ENCODE results near the gene IMP4.
A peak's percentile ranks its signal among the peaks of the same experiment; 100 is the strongest.
"Not testable (repeated sequence)": the region's sequence is repeated elsewhere in the genome, so short reads cannot be mapped to it uniquely, and the experiment has no call there.

Gene IMP4, protein sequence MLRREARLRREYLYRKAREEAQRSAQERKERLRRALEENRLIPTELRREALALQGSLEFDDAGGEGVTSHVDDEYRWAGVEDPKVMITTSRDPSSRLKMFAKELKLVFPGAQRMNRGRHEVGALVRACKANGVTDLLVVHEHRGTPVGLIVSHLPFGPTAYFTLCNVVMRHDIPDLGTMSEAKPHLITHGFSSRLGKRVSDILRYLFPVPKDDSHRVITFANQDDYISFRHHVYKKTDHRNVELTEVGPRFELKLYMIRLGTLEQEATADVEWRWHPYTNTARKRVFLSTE

DNA sequence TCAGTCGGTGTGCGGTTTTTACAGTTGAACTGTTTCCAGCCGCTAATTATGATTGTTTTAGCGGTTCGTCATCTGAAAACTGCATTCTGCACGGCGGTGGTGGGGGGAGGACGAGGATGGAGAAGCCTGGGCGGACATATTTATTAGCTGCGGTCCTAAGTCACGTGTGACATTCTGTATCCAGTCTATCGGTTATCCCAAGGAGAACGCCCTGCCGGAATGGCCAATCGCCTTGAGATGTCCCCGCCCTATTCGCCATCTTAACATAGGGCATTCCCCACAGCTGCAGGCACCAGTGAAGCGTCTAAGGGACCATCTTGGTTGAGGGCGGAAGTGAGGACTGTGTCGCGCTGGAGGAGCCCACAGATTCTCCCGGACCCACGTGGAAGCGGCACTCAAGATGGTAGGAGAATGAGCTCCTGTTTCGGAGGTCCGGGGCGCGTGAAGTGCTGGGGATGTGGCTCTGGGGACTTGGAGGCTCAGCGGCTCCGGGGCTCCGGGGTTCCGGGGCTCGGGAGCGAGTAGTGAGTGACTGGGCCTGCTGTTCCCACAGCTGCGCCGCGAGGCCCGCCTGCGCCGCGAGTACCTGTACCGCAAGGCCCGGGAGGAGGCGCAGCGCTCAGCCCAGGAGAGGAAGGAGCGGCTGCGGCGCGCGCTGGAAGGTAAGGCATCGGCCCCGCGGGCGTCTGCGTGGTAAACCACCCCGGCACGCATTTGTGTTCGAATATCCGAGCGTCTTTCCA is at the start of gene IMP4:
Gene IMP4, plus strand, starts transcription at position 365 of the 743 bp plus-strand sequence. Its CDS starts 36 bp downstream, at position 401.
- DNase-seq (ENCODE audit: low read depth): peak; percentile 87

DNA sequence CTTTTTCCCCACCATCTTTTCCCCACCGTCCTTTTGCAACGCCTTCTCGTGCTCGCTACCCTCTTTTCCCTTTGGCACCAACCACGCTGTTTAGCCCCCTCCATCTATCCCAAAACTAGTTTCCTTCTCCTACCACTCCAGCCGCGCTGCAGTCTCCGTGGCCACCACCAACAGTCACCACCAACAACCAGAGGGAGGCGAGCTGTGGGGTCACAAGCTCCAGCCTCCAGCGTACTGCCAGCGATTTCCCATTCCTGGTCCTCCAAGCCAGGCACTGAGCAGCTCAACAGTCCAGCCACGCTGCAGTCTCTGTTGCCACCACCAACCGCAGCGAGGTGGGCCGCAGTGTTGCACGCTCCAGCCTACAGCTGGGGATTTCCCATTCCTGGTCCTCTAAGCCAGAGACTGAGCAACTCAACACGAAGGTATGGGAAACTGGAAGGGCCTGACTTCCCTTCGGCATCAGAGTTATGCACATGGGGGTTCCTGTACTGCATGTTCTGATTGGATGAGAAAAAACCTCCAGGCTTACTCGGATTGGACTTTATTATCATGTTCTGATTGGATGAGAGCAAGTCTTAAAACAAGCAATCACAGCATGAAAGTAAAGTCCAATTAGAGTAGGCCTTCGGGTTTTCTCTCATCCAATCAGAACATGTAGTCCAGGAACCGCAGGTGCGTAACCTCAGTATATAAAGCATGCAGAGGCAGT is 42.3 kb upstream of the IMP4 start:
- no peak for DNase-seq (ENCODE audit: low read depth)

DNA sequence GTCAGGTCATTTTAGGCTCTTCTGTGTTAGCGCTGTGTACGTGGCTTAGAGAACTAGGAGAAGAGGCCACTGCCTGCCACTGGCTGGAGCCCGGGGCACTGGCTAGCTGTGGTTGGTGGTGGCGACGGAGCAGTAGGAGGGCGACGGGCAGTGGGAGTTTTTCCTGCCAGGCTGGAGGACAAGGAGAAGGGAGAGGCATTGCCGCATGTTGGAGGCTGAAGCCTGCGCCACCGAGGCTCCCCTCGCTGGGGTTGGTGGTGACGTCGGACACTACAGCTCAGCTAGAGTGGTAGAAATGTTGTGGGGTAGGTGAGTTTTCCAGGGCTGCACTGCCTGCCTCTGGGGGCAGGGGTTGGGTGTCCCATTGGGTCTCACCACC is 41.7 kb upstream of the IMP4 start:
- no peak for DNase-seq (ENCODE audit: low read depth)

DNA sequence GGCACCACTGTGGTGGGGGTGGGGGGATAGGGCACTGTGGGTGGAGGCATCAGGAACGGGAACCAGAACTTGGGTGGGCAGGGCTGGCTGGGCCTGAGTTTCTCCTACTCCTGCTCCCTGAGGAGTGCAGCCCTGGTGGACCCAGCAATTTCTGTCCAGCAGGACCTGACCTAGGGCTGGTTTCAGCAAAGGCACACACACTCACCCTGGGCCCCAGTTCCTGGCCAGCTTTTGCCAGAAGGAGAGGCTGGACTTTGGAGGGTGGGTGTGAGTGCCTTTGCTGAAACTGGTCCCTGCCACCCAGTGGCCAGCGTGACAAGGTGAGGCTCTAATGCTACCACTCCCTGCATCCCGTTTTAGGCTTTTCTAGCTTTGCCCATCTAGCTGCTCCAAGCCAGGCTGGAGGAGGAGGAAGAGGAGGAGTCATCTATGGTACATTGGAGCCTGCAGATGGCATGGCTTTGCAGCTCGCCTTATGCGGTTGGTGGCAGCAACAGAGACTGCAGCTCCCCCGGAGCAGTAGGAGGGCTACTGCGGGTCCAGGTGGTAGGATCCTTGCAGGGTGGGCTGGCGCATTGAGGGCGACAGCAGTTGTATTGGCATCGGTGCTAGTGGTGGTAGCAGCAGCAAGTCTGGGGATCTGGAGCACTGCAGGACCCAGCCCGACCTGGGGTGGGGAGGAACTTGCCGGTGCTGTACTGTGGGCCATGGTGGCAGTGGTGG is 40.4 kb upstream of the IMP4 start:
- no peak for DNase-seq (ENCODE audit: low read depth)

DNA sequence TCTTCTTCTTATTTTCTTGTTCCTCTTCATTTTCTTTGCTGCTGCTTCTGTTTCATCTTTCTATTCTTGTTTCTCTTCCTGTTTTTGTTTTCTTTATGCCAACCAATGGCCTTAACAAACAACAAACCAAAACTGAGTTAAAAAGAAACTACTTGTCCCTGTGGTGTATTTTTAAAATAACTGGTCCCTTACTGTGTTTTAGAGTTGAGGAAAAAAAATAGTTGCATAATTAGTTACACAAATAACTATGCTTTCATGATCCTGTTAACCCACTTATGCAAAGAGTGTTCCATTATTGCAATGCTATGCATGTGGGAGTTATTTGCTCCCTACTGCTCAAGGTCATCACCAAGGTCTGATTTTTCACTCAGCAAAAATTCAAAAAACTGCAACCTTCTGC is 39.5 kb upstream of the IMP4 start:
- no peak for DNase-seq (ENCODE audit: low read depth)

DNA sequence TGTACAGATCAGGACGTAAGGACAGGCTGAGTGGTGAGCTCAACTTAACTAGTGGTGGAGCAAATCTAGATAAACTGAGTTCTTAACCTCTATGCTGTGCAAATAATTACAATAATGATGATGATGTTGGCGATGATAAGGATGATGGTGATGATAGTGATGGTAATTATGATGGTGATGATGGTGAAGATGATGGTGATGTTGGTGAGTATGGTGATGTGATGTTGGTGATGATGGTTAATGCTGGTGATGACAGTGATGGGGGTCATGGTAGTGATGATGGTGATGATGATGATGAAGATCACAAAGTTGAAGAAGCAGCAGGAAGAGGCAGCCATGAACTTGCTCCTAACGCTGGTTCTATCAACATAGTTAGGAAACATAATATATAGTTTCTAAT is 38.0 kb upstream of the IMP4 start:
- DNase-seq (ENCODE audit: low read depth): no peak

DNA sequence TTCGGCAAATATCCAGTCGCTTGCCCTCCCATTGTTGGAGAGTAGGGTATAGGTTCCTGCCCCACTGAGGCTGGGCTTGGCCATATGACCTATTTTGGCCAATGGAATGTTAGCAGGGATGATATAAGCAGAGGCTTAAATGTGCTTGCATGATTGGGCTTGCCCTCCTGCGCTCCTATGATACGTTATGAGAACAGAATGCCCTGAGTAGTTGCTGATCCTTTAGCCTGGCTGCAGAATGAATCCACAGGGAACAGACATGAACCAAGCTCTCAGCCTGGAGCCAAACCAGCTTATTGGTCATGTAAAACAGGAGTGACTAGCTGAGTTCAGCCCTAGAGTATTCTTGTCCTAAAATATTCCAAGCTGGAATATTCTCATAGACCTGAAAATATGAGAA is 34.8 kb upstream of the IMP4 start:
- DNase-seq (ENCODE audit: low read depth): no peak

DNA sequence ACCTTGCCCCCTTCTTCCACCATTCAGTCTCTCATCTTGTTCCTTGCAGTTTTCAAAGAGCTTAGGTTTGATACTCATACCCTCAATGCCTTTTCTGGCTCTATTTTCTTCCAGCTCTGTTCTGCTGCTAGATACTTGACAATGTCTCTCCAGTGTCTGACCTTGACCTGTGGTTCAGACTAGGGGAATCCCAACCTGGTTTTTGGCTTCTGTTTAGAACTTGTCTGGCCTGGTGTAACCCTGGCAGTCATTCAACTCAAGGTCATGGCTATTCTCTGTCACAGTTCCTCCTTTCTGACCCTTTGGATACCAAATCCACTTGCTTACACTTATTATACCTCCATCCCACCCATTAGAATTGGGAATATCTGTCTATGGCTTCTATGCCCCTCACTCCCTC is 31.8 kb upstream of the IMP4 start:
- DNase-seq (ENCODE audit: low read depth): no peak

DNA sequence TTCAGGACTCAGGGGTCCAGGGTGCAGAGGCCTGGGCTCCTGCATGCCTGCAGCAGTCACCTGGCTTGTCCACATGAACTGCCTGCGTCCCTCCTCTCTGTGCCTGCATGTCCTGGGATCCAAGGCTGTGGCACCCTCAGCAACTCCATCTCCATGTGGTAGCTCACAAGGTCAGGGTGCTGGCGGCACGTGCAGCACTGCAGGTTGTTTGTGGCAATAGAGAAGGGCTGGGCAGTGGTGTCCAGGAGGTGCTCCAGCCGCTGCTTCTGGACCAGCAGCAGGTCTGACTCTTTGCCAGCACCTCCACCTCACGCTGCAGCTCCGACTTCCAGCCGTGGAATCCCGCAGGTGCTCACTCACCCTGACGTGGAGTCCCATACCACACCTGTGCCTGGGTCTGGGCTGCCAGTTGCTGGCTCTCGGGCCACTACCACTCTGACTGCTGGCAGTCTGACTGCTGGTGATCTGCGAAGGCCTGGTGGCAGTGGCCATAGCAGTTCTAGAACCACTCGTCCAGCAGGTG is 28.8 kb upstream of the IMP4 start:
- no peak for DNase-seq (ENCODE audit: low read depth)

DNA sequence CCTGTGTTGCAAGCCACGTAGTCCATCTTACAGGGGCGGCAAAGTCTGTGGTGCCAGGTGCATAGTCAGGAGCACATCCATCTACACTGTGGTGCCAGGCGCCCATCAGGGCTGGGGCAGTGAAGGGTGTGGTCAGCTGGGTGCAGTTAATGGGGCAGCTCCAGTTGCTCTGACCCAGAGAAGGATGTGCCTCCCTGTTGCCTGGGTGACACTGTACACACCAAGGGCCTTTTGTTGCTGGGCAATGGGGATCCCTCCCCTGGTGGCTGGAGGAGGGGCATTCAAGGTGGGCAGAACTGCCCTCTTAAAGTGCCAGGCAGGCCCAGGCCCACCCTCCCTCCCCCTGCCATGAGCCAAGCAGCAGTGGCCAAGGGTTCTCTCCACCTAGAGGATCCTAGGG is 28.3 kb upstream of the IMP4 start:
- DNase-seq (ENCODE audit: low read depth): no peak

DNA sequence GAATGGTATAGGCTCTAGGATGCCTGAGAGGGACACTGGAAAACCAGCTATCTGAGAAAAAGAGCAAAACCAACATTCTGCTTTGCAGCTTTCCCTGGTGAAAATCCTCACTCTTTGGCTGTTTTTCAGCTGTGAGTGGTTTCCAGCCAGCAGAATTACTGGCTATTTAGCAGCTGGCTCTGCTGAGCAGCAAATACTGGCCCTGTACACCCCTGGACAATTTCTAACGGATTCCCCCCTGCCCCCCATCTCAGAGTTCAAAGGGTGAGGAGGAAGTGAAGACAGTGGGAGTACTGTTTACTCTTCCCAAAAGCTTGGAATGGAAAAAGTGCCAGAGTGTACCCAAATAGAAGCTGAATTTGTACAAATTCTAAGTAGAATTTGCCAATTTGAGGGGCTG is 26.1 kb upstream of the IMP4 start:
- no peak for DNase-seq (ENCODE audit: low read depth)

DNA sequence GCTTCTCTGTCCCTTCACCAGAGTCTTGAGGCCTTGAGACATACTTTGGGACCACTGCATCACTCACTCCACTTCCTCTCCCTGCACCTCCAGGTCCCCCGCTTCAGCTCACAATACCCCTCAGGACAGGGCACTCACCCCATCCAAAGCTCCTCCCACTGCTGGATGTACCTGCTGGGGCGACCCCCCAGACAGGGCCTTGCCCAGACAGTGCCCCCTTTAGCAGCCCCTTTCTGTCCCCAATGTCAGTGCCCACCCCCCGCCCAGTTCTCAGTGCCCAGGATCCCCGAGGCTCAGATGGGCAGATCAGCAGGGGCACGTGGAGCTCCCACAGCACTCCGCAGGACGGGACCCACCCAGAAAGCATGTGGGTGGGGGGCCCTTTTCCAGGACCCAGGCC is 23.8 kb upstream of the IMP4 start:
- DNase-seq (ENCODE audit: low read depth): no peak

DNA sequence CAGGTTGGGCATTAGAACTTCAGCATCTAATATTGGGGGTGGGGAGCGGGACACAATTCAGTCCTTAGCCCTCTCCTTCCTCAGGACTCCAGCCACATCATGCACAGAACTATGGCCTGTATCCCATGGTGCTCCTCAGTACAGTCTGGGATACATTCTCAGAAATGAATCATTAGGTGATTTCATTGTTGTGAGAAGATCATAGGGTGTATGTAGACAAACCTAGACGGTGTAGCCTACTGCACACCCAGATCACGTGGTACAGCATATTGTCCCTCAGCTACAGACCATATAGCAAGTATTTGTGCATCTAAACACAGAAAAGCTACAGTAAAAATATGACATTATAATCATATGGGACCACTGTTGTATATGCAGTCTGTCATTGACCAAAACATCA is 23.2 kb upstream of the IMP4 start:
- DNase-seq (ENCODE audit: low read depth): no peak

DNA sequence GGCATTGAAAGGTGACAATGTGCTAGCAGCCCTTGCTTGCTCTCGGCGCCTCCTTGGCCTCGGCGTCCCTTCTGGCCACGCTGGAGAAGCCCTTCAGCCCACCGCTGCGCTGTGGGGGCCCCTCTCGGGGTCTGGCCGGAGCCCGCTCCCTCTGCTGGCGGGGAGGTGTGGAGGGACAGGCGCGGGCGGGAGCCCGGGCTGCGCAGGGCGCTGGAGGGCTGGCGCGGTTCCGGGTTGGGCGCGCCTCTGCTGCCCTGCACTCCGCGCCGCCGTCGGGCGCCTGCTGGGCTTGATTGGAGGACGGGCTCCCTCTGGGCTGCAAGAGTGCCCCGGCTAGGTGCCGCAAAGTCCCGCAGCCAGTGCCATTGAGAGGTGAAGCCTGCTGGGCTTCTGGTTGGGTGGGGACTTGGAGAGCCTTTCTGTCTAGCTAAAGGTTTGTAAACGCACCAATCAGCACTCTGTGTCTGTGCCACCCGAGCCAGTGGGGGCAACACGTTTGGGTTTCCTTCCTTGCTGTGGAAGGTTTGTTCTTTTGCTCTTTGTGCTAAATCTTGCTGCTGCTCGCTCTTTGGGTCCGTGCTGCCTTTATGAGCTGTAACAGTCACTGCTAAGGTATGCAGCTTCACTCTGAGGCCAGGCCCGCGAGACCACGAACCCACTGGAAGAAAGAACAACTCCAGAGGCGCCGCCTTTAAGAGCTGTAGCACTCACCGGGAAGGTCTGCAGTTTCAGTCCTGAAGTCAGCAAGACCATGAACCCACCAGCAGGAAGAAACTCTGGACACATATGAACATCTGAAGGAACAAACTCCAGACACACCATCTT is 14.8 kb upstream of the IMP4 start:
- no peak for DNase-seq (ENCODE audit: low read depth)

DNA sequence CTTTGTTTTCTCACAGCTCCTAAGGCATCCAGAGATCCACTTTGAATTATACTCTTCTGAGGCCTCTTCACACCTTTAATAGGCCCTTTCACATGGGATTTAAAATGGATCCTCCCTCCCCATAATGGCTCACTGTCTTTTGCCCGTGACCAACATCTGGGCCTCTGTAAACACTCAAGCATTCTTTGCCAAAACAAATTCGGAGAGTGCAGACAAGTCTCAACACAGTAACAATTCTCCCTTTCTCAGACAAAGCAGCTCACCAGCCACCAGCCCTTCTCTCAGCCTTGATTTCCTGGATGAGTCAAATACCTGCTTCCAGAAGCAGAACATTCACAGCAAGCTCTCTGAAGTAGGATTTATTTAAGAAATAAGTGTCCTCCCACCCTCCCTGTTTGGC is 14.0 kb upstream of the IMP4 start:
- no peak for DNase-seq (ENCODE audit: low read depth)

DNA sequence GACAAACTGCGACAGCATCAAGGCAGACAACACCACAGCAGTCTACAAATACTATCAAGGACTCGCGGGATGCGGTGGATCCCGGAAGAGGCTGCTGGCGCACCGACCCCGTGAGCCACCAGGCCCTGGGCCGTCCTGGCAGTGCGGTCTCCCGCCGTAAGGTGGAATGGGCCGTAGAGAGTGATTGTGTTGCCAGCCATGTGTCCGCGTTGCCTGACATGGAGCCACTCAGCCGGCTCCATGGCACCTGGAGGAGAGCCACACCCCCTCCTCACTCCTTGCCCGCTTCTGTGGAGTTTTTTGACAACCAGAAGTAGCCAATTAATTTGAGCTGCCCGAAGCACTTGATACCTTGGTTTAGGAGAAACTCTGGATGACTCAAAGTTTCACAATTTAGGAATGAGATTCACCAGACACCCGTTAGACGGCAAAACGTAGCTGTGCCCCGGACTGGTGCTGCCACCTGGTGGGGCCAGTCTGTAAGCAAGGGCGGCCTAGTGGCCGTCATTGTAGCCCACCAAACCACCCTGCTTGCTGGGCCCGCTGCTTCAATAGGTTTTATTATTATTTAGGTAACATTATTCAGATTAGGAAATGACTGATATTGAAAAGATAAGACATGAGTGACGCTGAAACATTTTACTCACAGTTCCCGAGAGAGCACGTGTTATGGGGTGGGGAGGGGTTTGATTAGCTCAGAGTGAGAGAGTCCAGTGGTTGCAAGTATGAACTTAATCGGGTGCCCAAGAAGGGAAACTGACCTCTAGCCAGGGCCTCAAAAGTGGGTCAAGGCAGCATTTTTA is 10.2 kb upstream of the IMP4 start:
- peak; percentile 63 for DNase-seq (ENCODE audit: low read depth)

DNA sequence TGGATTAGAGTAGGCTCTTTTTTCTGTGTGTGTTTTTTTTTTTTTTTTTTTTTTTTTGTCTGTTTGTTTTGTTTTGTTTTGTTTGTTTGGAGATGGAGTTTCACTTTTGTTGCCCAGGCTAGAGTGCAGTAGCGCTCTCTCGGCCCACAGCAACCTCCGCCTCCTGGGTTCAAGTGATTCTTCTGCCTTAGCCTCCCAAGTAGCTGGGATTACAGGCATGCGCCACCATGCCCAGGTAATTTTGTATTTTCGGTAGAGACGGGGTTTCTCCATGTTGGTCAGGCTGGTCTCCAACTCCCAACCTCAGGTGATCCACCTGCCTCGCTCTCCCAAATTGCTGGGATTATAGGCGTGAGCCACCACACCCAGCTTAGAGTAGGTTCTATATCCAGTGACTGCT is 9.4 kb upstream of the IMP4 start:
- not testable (repeated sequence) for DNase-seq (ENCODE audit: low read depth)

DNA sequence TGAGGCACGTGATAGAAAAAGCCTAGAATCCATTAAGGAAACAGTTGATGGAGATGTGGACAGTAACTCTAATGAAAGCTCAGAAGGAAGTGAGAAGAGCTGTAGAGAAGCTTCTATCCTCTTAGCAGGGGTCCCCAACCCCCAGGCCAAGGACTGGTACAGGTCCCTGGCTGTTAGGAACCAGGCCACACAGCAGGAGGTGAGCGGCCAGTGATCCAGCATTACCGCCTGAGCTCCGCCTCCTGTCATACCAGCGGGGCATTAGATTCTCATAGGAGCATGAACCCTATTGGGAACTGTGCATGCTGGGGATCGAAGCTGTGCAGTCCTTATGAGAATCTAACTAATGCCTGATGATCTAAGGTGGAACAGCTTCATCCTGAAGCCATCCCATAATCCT is 8.7 kb upstream of the IMP4 start:
- no peak for DNase-seq (ENCODE audit: low read depth)

DNA sequence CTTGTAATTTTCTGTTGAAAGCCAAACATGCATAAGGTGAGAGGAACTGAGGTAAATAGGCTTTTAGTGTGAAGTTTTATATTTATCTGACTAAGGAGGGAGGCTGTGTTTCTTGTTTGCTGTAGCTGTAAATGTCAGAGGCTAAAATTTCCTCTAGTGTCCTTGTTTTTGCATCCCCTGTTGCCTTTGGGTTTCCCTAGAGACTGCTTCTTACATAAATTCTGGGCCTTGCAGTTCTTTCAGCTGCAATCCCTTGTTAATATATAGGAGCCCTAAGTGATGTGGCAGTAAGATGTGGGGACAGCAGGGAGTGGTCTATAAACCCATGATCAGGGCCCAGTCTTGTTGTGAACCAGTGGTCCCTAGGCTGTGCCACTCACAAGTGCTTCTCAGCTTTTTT is 7.5 kb upstream of the IMP4 start:
- no peak for DNase-seq (ENCODE audit: low read depth)

DNA sequence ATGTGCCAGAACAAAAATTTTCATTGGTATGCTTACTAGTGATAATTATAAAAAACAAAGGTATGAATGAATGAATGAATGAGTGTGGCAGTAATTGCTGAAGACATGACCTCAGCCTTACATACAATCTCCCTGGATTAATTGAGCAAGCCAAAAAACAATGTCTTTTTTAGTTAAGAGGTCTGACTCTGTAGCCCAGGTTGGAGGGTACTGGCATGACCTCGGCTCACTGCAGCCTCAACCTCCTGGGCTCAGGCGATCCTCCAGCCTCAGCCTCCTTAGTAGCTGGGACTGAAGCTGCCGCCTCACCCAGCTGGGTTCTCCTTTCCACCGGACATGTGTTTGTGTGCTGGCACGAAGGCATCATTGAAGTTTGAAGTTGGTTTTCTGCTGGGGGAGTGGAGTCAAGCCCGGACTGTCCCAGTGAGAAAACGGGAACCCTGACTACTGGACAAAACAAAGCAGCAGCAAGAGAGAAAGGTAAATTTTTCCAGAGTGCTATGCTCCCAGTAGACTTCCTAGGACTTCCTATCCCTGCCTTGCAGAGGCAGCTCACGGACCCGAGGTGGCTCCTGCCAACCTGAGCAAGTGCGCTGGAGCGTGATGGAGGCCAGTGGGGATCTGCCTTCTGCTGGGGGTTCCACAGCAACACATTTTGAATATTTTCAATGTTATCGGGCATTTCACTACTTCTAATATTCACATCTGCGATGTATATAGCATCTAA is 6.4 kb upstream of the IMP4 start:
- no peak for DNase-seq (ENCODE audit: low read depth)

Measured in stimulated activated CD8-positive, alpha-beta memory T cell treated with anti-CD3 and anti-CD28 coated beads, Interleukin-4, amount 100 ng/mL, for 24 hours (primary cell).